Thymus (tissue), 2 donors: Measurements from ENCODE around the gene CALML4. TPM values are rescaled to one million over a fixed set of nuclear protein-coding genes. Genes with fewer than 3 reads are reported as not detected.

ENCODE experiments used
- polyA plus RNA-seq: library from polyadenylated mRNA; stranded (reverse); fragments of 200-250 nt; gene quantifications from one replicate; pipeline ENCODE4 v1.2.3, GENCODE V29; 2013
- total RNA-seq: library from RNA; stranded (reverse); fragments of 120-200 nt; gene quantifications from one replicate; pipeline ENCODE4 v1.2.4, GENCODE V29; 2013
- donor health status: healthy.

CALML4 gene
- total and polyA plus RNA-seq, 2 donors: 8.8 to 18.3 TPM

Other genes starting within 250 kb of the CALML4 start
- gene PIAS1, start 151.0 kb downstream of the CALML4 start, total RNA-seq: 26.2 TPM
- 29.1 TPM for gene PIAS1, start 151.0 kb downstream of the CALML4 start, polyA plus RNA-seq
- gene CLN6, start 24.4 kb upstream of the CALML4 start, total RNA-seq: 6.5 TPM
- gene CLN6, start 24.4 kb upstream of the CALML4 start, polyA plus RNA-seq: 14.2 TPM
- 29.6 TPM for gene FEM1B, start 72.4 kb upstream of the CALML4 start, total RNA-seq
- gene FEM1B, start 72.4 kb upstream of the CALML4 start, polyA plus RNA-seq: 19.5 TPM
- gene ITGA11, start 226.8 kb upstream of the CALML4 start, total RNA-seq: 0.47 TPM
- 0.21 TPM for gene ITGA11, start 226.8 kb upstream of the CALML4 start, polyA plus RNA-seq